ENCODE results near the gene DCTN2. TPM values are rescaled to one million over a fixed set of nuclear protein-coding genes. Genes with fewer than 3 reads are reported as not detected.
"Not testable (repeated sequence)": the region's sequence is repeated elsewhere in the genome, so short reads cannot be mapped to it uniquely, and the experiment has no call there.

The DCTN2 gene
- total RNA-seq, 4 donors from 2014 or later = 161 to 326 (median 229) TPM

DNA sequence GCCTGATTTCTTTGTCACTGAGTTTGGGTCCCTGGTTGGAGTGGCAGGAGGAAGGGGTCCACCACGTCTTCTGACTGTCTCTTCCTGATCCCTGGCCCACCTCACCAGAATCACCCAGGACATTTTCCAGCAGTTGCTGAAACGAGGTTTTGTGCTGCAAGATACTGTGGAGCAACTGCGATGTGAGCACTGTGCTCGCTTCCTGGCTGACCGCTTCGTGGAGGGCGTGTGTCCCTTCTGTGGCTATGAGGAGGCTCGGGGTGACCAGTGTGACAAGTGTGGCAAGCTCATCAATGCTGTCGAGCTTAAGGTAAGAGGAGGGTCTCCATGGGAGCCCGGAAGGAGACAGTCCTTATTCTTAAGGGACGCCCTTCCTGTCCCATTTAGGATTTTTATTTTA lies 46.8 kb downstream of the DCTN2 start:
- Histone ChIP-seq H3K9me3 (no peaks in the 10 kb centered on the region), H3K27me3 (no peaks in the 10 kb centered on the region), H3K4me3 (no peak overlapping the region), H3K27ac (no peak overlapping the region), H3K4me1 (no peaks in the 10 kb centered on the region), H3K36me3 (peaks cover 0 to 64% (median 0%) of the 10 kb centered on the region in 3 donors)
- DNase-seq = no peak
- TF ChIP-seq, protein P1, sequence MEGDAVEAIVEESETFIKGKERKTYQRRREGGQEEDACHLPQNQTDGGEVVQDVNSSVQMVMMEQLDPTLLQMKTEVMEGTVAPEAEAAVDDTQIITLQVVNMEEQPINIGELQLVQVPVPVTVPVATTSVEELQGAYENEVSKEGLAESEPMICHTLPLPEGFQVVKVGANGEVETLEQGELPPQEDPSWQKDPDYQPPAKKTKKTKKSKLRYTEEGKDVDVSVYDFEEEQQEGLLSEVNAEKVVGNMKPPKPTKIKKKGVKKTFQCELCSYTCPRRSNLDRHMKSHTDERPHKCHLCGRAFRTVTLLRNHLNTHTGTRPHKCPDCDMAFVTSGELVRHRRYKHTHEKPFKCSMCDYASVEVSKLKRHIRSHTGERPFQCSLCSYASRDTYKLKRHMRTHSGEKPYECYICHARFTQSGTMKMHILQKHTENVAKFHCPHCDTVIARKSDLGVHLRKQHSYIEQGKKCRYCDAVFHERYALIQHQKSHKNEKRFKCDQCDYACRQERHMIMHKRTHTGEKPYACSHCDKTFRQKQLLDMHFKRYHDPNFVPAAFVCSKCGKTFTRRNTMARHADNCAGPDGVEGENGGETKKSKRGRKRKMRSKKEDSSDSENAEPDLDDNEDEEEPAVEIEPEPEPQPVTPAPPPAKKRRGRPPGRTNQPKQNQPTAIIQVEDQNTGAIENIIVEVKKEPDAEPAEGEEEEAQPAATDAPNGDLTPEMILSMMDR (IDR thresholded peaks at IDR 0.05) = no peak
- TF ChIP-seq POLR2A (IDR thresholded peaks at IDR 0.05) = no peak

DNA sequence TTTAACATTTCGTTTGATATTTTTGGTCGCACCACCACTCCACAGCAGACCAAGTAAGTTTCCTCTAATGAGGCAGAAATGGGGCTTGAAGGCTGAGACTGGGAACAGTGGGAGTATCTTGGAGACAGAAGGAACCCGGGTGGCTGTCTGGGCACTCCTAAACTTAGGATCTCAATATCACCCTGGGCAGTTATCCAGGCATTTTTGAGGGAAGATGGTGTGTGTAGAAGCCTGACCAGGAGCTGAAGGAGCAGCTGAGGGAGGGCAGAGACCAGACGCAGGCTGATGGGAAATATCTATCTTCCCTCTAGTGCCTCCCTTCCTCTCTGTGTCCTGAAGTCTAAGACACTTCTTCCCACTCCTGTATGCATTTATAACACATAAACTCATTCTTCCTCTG lies 48.4 kb downstream of the DCTN2 start:
- DNase-seq = no peak
- Histone ChIP-seq H3K4me1 (no peaks in the 10 kb centered on the region), H3K9me3 (no peaks in the 10 kb centered on the region), H3K27ac (no peak overlapping the region), H3K4me3 (no peak overlapping the region), H3K27me3 (no peaks in the 10 kb centered on the region), H3K36me3 (peaks cover 0 to 48% (median 0%) of the 10 kb centered on the region in 3 donors)
- TF ChIP-seq, protein P1 (IDR thresholded peaks at IDR 0.05) = no peak
- no peak for TF ChIP-seq POLR2A (IDR thresholded peaks at IDR 0.05)

DNA sequence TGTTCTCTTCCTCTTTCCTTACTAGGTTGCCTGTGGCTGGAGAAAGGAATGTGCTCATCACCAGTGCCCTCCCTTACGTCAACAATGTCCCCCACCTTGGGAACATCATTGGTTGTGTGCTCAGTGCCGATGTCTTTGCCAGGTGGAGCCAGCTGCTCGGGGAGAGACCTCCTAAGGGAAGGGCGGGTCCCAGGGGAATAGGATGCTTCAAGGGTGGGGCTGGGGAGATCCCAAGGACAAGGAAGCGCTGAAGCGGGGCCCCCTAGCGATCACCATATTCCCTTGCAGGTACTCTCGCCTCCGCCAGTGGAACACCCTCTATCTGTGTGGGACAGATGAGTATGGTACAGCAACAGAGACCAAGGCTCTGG lies 48.9 kb downstream of the DCTN2 start:
- Histone ChIP-seq H3K4me1 (no peaks in the 10 kb centered on the region), H3K9me3 (no peaks in the 10 kb centered on the region), H3K4me3 (no peak overlapping the region), H3K27me3 (no peaks in the 10 kb centered on the region), H3K27ac (no peak overlapping the region), H3K36me3 (peaks cover 0 to 45% (median 0%) of the 10 kb centered on the region in 3 donors)
- TF ChIP-seq, protein P1 (IDR thresholded peaks at IDR 0.05) = no peak
- TF ChIP-seq POLR2A (IDR thresholded peaks at IDR 0.05) = no peak
- no peak for DNase-seq

DNA sequence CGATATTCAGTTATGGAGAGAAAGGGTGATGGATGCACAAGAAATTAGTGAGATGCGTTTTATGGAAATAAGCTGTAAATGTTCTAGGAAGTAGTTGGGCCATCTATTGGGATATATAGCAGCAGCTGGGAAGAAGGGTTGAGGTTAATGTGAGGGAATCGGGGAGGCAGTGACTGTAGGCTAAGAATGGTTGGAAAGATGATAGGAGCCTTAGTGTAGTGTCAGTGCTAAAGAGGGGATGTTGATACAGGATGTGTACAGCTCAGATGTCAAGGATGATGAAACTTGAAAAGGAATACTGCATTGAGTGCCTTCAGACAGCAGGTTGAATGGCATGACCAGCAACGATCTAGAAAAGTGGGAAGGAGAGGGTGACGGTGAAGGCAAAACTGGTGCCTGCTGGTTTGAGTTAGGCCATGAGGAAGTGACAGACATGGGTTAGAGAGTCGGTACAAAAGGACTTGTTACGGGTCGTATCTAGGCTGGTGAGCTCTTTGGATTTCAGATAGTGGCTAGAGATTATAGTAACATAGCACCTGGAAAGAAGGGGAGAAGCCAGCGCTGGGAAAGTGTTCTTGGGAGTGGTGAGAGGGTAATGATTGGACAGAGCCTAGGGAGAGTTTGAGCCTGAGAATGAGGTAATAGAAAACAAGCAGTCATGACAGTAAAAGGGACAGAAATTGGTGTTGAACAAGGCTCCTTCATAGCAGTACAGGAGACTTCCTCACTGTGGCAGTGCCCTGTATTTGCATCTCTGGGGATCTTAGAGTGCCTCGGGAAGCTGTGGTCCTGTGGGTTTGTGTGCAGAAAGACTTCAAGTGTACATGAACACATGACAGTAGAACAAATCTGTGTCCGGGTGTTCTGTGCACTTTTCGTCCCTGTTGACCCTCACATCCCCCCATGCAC lies 49.5 kb downstream of the DCTN2 start:
- no peak for TF ChIP-seq POLR2A (IDR thresholded peaks at IDR 0.05)
- Histone ChIP-seq H3K27ac (no peak overlapping the region), H3K27me3 (no peaks in the 10 kb centered on the region), H3K4me1 (no peaks in the 10 kb centered on the region), H3K36me3 (peaks cover 0 to 50% (median 0%) of the 10 kb centered on the region in 3 donors), H3K4me3 (no peak overlapping the region), H3K9me3 (no peaks in the 10 kb centered on the region)
- DNase-seq = no peak

DNA sequence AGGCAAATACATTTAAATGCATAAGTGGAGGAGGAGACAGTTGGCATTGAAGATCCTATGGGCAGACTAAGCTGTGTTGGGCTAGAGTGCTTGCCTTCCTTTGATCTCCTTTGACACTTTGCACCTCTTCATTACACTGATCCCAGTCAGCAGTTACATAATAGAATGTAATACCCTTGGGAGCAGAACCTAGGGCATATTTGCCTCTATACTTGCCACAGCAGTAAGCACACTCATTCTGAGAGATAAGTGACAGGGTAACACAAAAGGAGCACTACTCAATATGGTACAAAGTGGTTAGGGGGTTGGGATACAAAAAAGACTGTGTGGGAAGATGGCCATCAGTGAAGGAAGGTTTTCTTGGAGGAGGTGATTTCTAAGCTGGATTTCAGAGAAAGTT lies 50.2 kb downstream of the DCTN2 start:
- Histone ChIP-seq H3K27ac (no peak overlapping the region), H3K27me3 (no peaks in the 10 kb centered on the region), H3K4me1 (no peaks in the 10 kb centered on the region), H3K4me3 (no peak overlapping the region), H3K36me3 (peaks cover 0 to 48% (median 0%) of the 10 kb centered on the region in 3 donors), H3K9me3 (no peaks in the 10 kb centered on the region)
- TF ChIP-seq, protein P1 (IDR thresholded peaks at IDR 0.05) = no peak
- TF ChIP-seq POLR2A (IDR thresholded peaks at IDR 0.05) = no peak
- no peak for DNase-seq

DNA sequence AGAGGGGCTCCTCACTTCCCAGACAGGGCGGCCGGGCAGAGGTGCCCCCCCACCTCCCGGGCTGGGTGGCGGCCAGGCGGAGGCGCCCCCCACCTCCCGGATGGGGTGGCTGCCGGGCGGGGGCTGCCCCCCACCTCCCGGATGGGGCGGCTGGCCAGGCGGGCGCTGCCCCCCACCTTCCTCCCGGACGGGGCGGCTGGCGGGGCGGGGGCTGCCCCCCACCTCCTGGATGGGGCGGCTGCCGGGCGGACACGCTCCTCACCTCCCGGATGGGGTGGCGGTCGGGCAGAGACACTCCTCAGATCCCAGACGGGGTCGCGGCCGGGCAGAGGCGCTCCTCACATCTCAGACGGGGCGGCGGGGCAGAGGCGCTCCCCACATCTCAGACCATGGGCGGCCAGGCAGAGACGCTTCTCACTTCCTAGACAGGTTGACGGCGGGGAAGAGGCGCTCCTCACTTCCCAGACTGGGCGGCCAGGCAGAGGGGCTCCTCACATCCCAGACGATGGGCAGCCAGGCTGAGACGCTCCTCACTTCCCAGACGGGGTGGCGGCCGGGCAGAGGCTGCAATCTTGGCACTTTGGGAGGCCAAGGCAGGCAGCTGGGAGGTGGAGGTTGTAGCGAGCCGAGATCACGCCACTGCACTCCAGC lies 51.8 kb downstream of the DCTN2 start:
- not testable (repeated sequence) for H3K4me3 ChIP-seq, H3K9me3 ChIP-seq, H3K4me1 ChIP-seq, H3K27me3 ChIP-seq, H3K27ac ChIP-seq, DNase-seq
- peaks cover 0 to 48% (median 0%) of the 10 kb centered on the region in 3 donors for H3K36me3 ChIP-seq

All from Peyer's patch (tissue), 4 donors.